Metanephros (tissue), 1 donor: ENCODE measurements around the gene OR10G7. TPM values are rescaled to one million over a fixed set of nuclear protein-coding genes. Genes with fewer than 3 reads are reported as not detected.

Experiments used
- total RNA-seq: library from RNA; depleted of rRNA; stranded (reverse); fragments of >200 nt; gene quantifications from one replicate; pipeline ENCODE4 v1.2.3, GENCODE V29; 2014

Gene OR10G7, protein sequence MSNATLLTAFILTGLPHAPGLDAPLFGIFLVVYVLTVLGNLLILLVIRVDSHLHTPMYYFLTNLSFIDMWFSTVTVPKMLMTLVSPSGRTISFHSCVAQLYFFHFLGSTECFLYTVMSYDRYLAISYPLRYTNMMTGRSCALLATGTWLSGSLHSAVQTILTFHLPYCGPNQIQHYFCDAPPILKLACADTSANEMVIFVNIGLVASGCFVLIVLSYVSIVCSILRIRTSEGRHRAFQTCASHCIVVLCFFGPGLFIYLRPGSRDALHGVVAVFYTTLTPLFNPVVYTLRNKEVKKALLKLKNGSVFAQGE
- total RNA-seq = not detected

DNA sequence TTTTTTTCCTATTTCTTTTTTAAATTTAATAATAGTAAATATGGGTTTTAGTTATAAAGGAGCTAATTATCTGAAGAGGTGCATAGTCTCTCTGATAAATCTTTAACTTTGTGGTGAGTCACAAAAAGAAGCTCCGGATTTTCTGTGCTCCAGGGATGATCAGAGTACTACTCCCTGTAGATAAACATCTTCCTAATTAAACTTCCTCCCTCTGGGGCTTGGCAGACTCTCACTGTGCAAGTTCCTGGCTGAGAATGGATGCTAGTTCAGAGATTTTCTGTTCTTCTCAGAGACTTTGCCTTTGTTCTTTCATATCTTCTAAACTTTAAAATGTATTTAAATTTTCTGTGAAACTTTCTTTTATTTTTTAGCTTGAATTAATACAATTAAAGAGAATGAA, at the start of gene OR10G7:
Gene OR10G7, minus strand, starts transcription at position 72 of the 400 bp plus-strand sequence. CDS start 2,324 bp downstream, outside the sequence.

DNA sequence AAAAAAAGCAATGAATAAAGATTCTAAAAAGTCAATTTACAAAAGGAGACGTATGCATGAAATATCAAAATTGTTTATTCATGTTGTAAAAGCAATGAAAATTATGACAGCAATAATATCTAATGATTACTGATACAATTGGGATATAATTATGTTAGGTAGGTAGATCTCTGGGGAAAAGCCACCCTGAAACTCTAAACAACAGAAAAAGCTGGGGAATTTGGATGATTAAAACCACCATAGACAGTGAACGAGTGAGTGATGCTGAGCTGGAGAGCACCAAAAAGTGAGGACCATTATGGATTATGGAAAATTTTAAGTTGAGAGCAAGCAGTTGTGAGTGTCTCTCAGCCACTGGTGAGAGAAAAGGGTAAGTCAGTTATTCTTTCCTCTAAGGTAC, 14.6 kb downstream of the OR10G7 start, which contains the start of gene OR10G8:
Gene OR10G8, plus strand, starts transcription at position 301 of the 400 bp plus-strand sequence. CDS start 2,825 bp downstream, outside the sequence.

GRCh38 chr11:124012697-124013096, 28.4 kb downstream of the OR10G7 start, which contains the start of gene OR10G4:
Gene OR10G4, plus strand, starts transcription at chr11:124012997. Its CDS starts 2,578 bp downstream, at chr11:124015575.

DNA sequence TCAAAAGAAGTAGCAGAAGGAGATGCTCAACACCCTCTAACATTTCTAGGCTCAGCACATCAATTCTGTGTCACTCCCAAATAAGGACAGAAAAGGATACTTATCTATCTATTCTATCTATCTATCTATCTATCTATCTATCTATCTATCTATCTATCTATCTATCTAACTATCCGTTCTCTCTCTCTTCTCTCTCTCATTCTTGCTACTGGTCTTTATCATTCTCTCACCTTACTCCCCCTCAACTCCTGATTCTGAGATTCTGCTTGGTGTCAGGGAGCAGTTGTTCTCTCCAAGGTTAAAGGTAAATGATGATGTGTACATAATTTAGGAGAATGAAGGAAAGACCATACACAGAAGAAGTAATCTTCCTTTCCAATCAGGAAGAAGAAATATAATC, 46.0 kb downstream of the OR10G7 start, which contains the start of gene OR10G6:
Gene OR10G6, minus strand, starts transcription at position 43 of the 400 bp plus-strand sequence. Its CDS starts 0 bp downstream, at position 43.

Other genes with a start within 250 kb of the OR10G7 start
- not detected for gene OR6M1, start 235.0 kb downstream of the OR10G7 start, total RNA-seq
- gene TMEM225, start 155.7 kb downstream of the OR10G7 start, total RNA-seq = not detected
- gene OR8D4, start 139.2 kb downstream of the OR10G7 start, total RNA-seq = not detected
- gene OR4D5, start 101.7 kb downstream of the OR10G7 start, total RNA-seq = not detected
- gene OR6T1, start 97.5 kb downstream of the OR10G7 start, total RNA-seq = not detected
- not detected for gene OR10S1, start 63.5 kb downstream of the OR10G7 start, total RNA-seq
- gene OR10G6, start 46.2 kb downstream of the OR10G7 start, total RNA-seq = not detected
- gene OR10G4, start 28.3 kb downstream of the OR10G7 start, total RNA-seq = not detected
- gene OR10G9, start 18.3 kb downstream of the OR10G7 start, total RNA-seq = not detected
- gene OR10G8, start 14.5 kb downstream of the OR10G7 start, total RNA-seq = not detected
- gene VWA5A, start 74.1 kb upstream of the OR10G7 start, total RNA-seq = 27.7 TPM
- not detected for gene OR10D3, start 142.0 kb upstream of the OR10G7 start, total RNA-seq
- gene OR8G1, start 199.8 kb upstream of the OR10G7 start, total RNA-seq = not detected
- gene OR8G5, start 215.1 kb upstream of the OR10G7 start, total RNA-seq = not detected